ENCODE measurements around the gene ABCD4. TPM values are rescaled to one million over a fixed set of nuclear protein-coding genes. Genes with fewer than 3 reads are reported as not detected.

Gene ABCD4
- total RNA-seq, 2 experiments from 2014 or later = 36.8 to 36.9 TPM

GRCh38 chr14:74314576-74314975 is 11.8 kb upstream of the ABCD4 start:
- H3K27me3 Mint-ChIP-seq = no peaks in the 10 kb centered on the region
- no peaks in the 10 kb centered on the region for H3K9me3 Mint-ChIP-seq
- no peaks in the 10 kb centered on the region for H3K4me1 Mint-ChIP-seq
- no peak overlapping the region for H3K27ac Mint-ChIP-seq
- no peaks in the 10 kb centered on the region for H3K36me3 Mint-ChIP-seq
- H3K4me3 Mint-ChIP-seq = no peak overlapping the region
- DNase-seq = no peak

DNA sequence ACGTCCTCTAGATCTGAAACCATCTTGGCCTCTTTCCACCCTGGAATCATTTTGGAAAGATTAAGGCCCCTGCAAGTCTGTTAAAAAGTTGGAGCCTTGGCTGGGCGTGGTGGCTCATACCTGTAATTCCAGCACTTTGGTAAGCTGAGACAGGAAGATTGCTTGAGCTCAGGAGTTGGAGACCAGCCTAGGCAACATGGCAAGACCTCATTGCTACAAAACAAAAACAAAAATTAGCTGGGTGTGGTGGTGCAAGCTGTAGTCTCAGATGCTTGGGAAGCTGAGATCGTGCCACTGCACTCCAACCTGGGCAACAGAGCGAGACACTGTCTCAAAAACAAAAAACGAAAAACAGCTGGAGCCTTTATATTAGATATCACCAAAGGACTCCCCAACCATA is 10.9 kb upstream of the ABCD4 start:
- Mint-ChIP-seq H3K4me1 (no peaks in the 10 kb centered on the region), H3K27me3 (no peaks in the 10 kb centered on the region), H3K36me3 (no peaks in the 10 kb centered on the region), H3K4me3 (no peak overlapping the region), H3K27ac (no peak overlapping the region), H3K9me3 (no peaks in the 10 kb centered on the region)
- DNase-seq = no peak

DNA sequence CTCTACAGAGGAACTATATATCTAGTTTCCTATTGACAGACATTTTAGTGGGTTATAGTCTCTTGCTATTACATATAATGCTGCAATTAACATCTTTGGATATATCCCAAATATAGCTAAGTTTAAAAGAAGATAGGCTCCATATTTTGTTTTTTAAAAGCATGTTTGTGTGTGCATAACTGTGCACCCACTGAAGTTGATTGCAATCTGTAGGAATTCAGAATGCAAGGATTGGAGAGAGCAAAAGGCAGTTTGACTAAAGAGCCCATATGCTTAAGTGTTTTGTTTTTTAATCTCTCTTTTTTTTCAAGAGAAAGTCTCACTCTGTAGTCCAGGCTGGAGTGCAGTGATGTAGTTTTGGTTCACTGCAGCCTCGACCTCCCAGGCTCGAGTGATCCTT is 9.4 kb upstream of the ABCD4 start:
- H3K27me3 Mint-ChIP-seq = no peaks in the 10 kb centered on the region
- no peak overlapping the region for H3K27ac Mint-ChIP-seq
- no peaks in the 10 kb centered on the region for H3K4me1 Mint-ChIP-seq
- no peak for DNase-seq
- no peaks in the 10 kb centered on the region for H3K9me3 Mint-ChIP-seq
- H3K4me3 Mint-ChIP-seq = no peak overlapping the region
- no peaks in the 10 kb centered on the region for H3K36me3 Mint-ChIP-seq

DNA sequence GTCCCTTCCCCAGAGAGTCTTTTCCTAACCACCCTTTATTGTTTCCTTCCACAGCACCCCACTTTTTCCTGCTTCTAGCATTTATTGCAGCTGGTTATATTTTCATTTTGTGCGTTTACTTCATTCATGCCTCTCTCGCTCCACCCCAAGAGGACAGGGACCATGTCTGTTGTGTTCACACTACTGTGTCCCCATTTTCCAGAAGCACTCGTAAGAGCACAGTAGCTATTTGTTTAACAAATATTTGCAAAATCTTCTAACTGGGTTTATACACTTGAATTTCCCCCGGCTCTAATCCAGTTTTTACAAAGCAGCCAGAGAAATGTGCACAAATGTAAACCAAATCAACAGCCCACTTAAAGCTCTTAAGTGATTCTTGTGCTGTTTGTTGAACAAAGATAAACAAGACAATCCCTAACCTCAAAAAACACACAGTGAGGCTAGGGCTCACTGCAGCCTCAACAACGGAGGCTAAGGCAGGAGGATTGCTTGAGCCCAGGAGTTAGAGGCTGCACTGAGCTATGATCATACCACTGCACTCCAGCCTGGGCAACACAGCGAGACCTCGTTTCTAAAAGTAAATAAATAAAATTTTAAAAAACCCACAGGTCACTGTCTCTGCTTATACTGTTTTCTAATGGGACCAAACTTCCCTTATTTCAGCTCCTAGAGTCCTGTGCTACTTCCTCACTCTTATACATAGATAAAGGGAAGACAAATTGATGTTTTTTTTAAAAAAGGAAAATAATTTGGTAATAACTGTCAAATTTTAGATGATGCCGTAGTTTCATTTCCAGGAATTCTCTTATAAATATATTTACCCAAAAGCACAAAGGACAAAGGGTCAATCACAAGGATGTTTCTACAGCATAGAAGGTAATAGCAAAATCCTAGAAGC is 6.6 kb upstream of the ABCD4 start:
- Mint-ChIP-seq H3K36me3 (no peaks in the 10 kb centered on the region), H3K9me3 (no peaks in the 10 kb centered on the region), H3K27ac (no peak overlapping the region), H3K27me3 (no peaks in the 10 kb centered on the region), H3K4me1 (no peaks in the 10 kb centered on the region), H3K4me3 (no peak overlapping the region)
- no peak for DNase-seq

- no peaks in the 10 kb centered on the region for H3K27me3 Mint-ChIP-seq
Measured at GRCh38 chr14:74308695-74309094, 6.0 kb upstream of the ABCD4 start.

GRCh38 chr14:74302152-74302628 is 544 bp downstream of the ABCD4 start:
- no peaks in the 10 kb centered on the region for H3K9me3 Mint-ChIP-seq
- no peak for DNase-seq
- H3K4me3 Mint-ChIP-seq = peak overlapping the region; percentile 97
- no peaks in the 10 kb centered on the region for H3K27me3 Mint-ChIP-seq
- H3K36me3 Mint-ChIP-seq = peaks cover 15% of the 10 kb centered on the region
- H3K4me1 Mint-ChIP-seq = peaks cover 27% of the 10 kb centered on the region
- H3K27ac Mint-ChIP-seq = peak overlapping the region; percentile 95

More at GRCh38 chr14:74308695-74309094, 6.0 kb upstream of the ABCD4 start:
- Mint-ChIP-seq H3K27ac (no peak overlapping the region), H3K4me3 (no peak overlapping the region), H3K9me3 (no peaks in the 10 kb centered on the region), H3K4me1 (no peaks in the 10 kb centered on the region), H3K36me3 (no peaks in the 10 kb centered on the region)
- DNase-seq = no peak

DNA sequence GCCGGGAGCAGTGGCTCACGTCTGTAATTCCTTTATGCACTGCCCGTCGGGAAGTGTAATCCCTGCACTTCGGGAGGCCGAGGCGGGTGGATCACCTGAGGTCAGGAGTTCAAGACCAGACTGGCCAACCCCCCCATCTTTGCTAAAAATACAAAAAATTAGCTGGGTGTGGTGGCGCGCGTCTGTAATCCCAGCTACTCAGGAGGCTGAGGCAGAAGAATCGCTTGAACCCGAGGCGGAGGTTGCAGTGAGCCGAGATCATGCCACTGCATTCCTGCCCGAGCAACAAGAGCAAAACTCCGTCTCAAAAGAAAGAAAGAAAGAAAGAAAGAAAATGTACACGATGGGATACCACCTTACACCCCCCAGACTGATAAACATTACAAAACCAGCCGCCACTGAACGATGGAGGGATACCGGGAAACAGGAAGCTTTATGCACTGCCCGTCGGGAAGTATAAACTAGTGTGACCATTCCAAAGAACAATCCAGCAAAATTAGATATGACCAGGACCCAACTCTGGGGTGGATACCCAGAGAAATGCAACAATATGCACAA is 1.1 kb downstream of the ABCD4 start:
- peaks cover 29% of the 10 kb centered on the region for H3K4me1 Mint-ChIP-seq
- H3K4me3 Mint-ChIP-seq = peak overlapping the region; percentile 97
- H3K27ac Mint-ChIP-seq = peak overlapping the region; percentile 95
- no peaks in the 10 kb centered on the region for H3K9me3 Mint-ChIP-seq
- peaks cover 15% of the 10 kb centered on the region for H3K36me3 Mint-ChIP-seq
- H3K27me3 Mint-ChIP-seq = no peaks in the 10 kb centered on the region
- DNase-seq = no peak

- Mint-ChIP-seq H3K4me1 (peaks cover 29% of the 10 kb centered on the region), H3K4me3 (peak overlapping the region; percentile 40), H3K27ac (peak overlapping the region; percentile 38), H3K27me3 (no peaks in the 10 kb centered on the region), H3K9me3 (no peaks in the 10 kb centered on the region), H3K36me3 (peaks cover 15% of the 10 kb centered on the region)
- no peak for DNase-seq
Measured at GRCh38 chr14:74299061-74299545, 3.6 kb downstream of the ABCD4 start.

DNA sequence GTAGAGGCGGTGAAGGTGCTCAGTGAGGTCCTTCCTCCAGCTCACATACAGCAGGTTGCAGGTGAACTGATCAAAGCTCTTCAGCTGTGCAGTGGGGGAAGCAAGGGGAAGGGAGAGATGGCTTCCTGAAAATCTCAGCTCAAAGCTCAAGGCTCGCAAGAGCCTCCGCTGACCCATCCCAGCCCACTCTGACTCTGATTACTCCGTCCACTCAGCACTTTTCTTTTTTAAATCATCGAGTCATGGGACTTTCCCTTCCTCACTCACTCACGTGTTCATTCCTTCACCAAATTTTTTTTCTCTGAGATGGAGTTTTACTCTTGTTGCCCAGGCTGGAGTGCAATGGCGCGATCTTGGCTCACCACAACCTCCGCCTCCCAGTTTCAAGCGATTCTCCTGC is 4.7 kb downstream of the ABCD4 start:
- no peaks in the 10 kb centered on the region for H3K9me3 Mint-ChIP-seq
- peaks cover 25% of the 10 kb centered on the region for H3K4me1 Mint-ChIP-seq
- no peak overlapping the region for H3K27ac Mint-ChIP-seq
- DNase-seq = no peak
- no peaks in the 10 kb centered on the region for H3K27me3 Mint-ChIP-seq
- no peak overlapping the region for H3K4me3 Mint-ChIP-seq
- peaks cover 15% of the 10 kb centered on the region for H3K36me3 Mint-ChIP-seq

DNA sequence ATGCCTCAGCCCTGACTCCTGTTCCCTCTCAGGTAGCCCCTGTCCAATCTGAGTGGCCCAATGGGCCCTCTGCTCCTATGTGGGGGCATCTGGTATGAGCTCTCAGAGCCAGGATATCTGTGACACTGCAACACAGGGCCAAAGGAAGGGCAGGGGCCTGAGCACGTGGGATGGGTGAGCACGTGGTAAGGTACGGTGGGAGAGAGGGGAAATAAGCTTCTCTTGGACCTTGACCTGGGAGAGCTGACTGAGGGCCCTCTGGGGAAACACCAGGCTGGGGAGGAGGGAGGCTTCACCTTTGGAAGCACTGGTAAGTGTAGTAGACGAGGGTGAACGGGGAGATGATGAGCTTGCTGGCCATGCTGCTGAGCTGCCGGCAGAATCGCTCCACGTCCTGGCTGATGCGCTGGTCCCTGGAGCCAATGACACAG is 6.7 kb downstream of the ABCD4 start:
- Mint-ChIP-seq H3K27me3 (no peaks in the 10 kb centered on the region), H3K27ac (no peak overlapping the region), H3K9me3 (no peaks in the 10 kb centered on the region), H3K4me1 (peaks cover 18% of the 10 kb centered on the region), H3K36me3 (peaks cover 15% of the 10 kb centered on the region), H3K4me3 (no peak overlapping the region)
- no peak for DNase-seq

GRCh38 chr14:74293606-74294005 is 9.1 kb downstream of the ABCD4 start:
- Mint-ChIP-seq H3K9me3 (no peaks in the 10 kb centered on the region), H3K27ac (no peak overlapping the region), H3K36me3 (peaks cover 6% of the 10 kb centered on the region), H3K4me3 (no peak overlapping the region), H3K27me3 (no peaks in the 10 kb centered on the region), H3K4me1 (peaks cover 8% of the 10 kb centered on the region)
- DNase-seq = no peak

- H3K4me1 Mint-ChIP-seq = peaks cover 2% of the 10 kb centered on the region
- DNase-seq = no peak
- no peaks in the 10 kb centered on the region for H3K27me3 Mint-ChIP-seq
- H3K27ac Mint-ChIP-seq = peak overlapping the region; percentile 58
- H3K9me3 Mint-ChIP-seq = no peaks in the 10 kb centered on the region
- H3K4me3 Mint-ChIP-seq = no peak overlapping the region
- peaks cover 8% of the 10 kb centered on the region for H3K36me3 Mint-ChIP-seq
Measured at GRCh38 chr14:74292061-74292460, 10.7 kb downstream of the ABCD4 start.

DNA sequence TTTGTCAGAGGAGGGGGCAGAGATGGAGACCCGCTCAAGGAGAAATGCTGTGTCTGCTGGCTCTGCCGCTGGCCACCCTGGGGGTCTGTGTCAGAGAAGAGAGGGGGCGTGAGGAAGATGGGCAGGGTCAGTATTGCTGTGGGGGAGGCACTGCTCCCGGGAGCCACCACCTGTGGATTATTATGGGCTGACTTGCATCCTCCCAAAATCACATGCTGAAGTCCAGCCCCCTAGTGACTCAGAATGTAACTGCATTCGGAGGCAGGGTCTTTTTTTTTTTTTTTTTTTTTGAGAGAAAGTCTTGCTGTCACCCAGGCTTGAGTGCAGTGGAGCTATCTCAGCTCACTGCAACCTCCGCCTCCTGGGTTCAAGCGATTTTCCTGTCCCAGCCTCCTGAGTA is 12.3 kb downstream of the ABCD4 start:
- no peak for DNase-seq
- H3K4me3 Mint-ChIP-seq = no peak overlapping the region
- H3K9me3 Mint-ChIP-seq = no peaks in the 10 kb centered on the region
- no peaks in the 10 kb centered on the region for H3K4me1 Mint-ChIP-seq
- no peaks in the 10 kb centered on the region for H3K27me3 Mint-ChIP-seq
- peaks cover 13% of the 10 kb centered on the region for H3K36me3 Mint-ChIP-seq
- no peak overlapping the region for H3K27ac Mint-ChIP-seq

DNA sequence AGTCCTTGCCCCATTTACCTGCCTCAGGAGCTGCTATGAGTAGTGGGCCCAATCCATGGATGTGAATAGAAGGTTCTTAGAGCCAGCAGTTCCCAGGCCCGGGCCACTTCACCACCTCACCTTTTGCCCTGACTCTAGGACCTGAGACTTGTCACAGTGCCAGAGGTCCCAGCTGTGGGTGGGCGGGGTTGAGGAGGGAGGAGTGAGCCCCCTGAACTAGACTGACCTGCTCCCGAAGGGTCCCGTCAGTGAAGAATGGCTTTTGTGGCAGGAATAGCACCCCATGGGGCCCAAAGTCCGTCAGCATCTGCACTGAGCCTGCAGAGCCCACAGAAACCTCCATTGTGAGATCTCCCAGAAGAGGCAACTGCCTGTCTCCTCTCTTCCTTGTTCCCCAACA is 12.9 kb downstream of the ABCD4 start:
- no peaks in the 10 kb centered on the region for H3K4me1 Mint-ChIP-seq
- H3K27me3 Mint-ChIP-seq = no peaks in the 10 kb centered on the region
- peaks cover 13% of the 10 kb centered on the region for H3K36me3 Mint-ChIP-seq
- H3K9me3 Mint-ChIP-seq = no peaks in the 10 kb centered on the region
- no peak for DNase-seq
- H3K4me3 Mint-ChIP-seq = no peak overlapping the region
- no peak overlapping the region for H3K27ac Mint-ChIP-seq

DNA sequence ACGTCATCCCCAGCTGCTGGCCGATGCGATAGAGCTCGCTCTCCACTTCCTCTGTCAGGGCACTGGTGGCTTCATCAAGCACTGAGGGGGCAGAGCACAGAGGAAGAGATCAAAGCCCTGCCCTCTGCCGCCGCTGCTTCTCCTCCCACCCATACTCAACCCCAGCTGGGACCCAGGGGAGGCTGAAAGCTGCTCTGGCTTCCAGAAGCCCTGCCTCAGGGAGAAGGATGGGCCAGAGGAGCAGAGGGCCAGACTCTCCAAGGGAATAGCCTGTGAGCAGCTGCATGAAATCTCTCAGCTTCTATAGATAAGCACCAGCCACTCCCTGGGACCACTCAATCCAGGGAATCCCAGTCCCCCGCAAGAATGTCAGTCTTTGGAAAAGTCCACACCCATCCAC is 16.0 kb downstream of the ABCD4 start:
- Mint-ChIP-seq H3K4me3 (no peak overlapping the region), H3K4me1 (no peaks in the 10 kb centered on the region), H3K27me3 (no peaks in the 10 kb centered on the region), H3K36me3 (peaks cover 21% of the 10 kb centered on the region), H3K27ac (no peak overlapping the region), H3K9me3 (no peaks in the 10 kb centered on the region)
- no peak for DNase-seq

Data from activated naive CD8-positive, alpha-beta T cell treated with anti-CD3 and anti-CD28 coated beads for 36 hours (primary cell).